Posterior cingulate gyrus (tissue), 11 donors: Measurements from ENCODE around the gene ATP10A.

ENCODE experiments used
- DNase-seq, 10 donors: peaks; one replicate each; pipeline versions ENCODE4 v3.0.0 to v3.0.0-alpha.2; 2020 to 2021; ENCODE audit warnings: mixed read lengths in 3 of 10
- intact Hi-C: fragments of 100-400 bp; cut with DNase I; formaldehyde crosslinking; loops from one replicate; pipeline ENCODE4 v1.15.1; 2023

The ATP10A gene

GRCh38 chr15:25830844-25831451 lies 32.2 kb downstream of the ATP10A start:
- peak in 1 of 10 donors; percentile 17 for DNase-seq
- intact Hi-C loops, result no loop called here

GRCh38 chr15:25829073-25829472 lies 34.1 kb downstream of the ATP10A start:
- intact Hi-C loops, result loop anchor here (2.0 kb wide), 1 partner anchor 36 kb away; no protein-coding TSS in a partner anchor
- DNase-seq, result no peak

- intact Hi-C loops, result no loop called here
Observed at GRCh38 chr15:25825207-25825606, 37.9 kb downstream of the ATP10A start.

GRCh38 chr15:25824618-25825017 lies 38.5 kb downstream of the ATP10A start:
- intact Hi-C loops, result no loop called here
- DNase-seq, result no peak

More at GRCh38 chr15:25825207-25825606, 37.9 kb downstream of the ATP10A start:
- DNase-seq, result no peak

GRCh38 chr15:25812845-25813244 lies 50.3 kb downstream of the ATP10A start:
- DNase-seq, result no peak
- intact Hi-C loops, result no loop called here

- no peak for DNase-seq
Observed at GRCh38 chr15:25812073-25812472, 51.1 kb downstream of the ATP10A start.

GRCh38 chr15:25811481-25811906 lies 51.6 kb downstream of the ATP10A start:
- intact Hi-C loops, result no loop called here
- DNase-seq, result no peak

More at GRCh38 chr15:25812073-25812472, 51.1 kb downstream of the ATP10A start:
- intact Hi-C loops, result no loop called here

GRCh38 chr15:25810631-25811091 lies 52.5 kb downstream of the ATP10A start:
- intact Hi-C loops, result no loop called here
- DNase-seq, result no peak

- intact Hi-C loops, result no loop called here
- no peak for DNase-seq
Observed at GRCh38 chr15:25810154-25810553, 53.0 kb downstream of the ATP10A start.

DNA sequence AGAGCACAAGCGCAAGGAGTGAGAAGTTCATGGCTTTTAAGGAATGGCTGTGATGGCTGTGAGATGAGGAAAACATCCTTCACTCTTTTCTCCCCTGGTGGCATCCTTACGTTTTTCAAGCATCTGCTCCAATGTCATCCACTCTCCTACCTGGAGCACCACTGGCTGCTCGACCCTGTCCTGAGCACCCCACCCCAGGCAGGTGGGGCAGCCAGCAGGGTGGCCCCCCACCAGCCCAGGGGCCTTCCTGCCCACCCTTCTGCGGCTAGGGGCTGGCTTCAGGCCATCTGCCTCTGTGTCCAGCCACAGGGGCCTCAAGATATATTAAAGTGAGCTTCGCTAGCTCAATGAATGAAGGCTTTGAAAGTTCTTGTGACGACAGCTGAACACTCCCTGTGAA lies 56.1 kb downstream of the ATP10A start:
- DNase-seq, result no peak
- intact Hi-C loops, result no loop called here

- intact Hi-C loops, result no loop called here
- DNase-seq, result peak in 4 of 10 donors; percentile 45 to 92 (median 80)
Observed at GRCh38 chr15:25805031-25805430, 58.1 kb downstream of the ATP10A start.

DNA sequence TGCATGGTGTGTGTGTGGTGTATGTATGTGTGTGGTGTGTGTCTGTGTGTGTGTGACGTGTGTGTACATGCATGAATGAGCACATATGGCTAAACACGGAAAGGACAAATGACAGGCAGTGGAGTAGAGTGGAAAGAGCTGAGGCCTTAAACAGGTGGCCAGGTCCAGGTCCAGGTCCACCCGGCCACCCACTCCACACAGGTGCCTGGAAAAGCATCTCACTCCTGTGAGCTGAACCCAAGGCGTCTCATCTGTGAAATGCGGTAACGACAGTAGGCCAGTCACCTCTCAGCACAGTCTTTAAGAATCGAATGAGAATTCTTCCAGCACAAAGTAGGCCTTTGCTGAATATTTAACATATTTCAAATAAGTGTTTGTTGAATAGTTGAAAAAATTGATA lies 58.7 kb downstream of the ATP10A start:
- DNase-seq, result peak in 1 of 10 donors; percentile 57
- intact Hi-C loops, result no loop called here

DNA sequence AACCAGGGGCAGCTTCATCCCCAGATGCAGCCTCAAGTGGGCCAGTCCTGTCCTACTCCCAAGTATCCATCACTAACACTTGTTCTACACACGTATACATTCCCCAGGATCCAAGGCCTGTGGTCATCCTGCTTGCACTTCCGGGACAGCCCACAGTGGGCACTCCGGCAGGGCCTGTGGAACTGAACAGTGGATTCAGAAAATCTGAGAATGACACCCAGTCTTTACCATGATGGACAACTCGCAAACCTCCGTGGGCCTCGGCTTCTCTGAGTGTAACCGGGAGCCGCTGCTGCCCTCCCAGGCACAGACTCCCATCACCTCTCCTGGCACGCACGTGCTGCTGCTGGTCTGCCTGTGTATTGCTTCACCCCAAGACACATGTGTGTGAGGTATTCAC lies 59.6 kb downstream of the ATP10A start:
- intact Hi-C loops, result no loop called here
- peak in 1 of 10 donors; percentile 50 for DNase-seq

GRCh38 chr15:25803036-25803435 lies 60.1 kb downstream of the ATP10A start:
- peak in 1 of 10 donors; percentile 22 for DNase-seq
- intact Hi-C loops, result no loop called here

GRCh38 chr15:25802285-25802830 lies 60.8 kb downstream of the ATP10A start:
- DNase-seq, result peak in 1 of 10 donors; percentile 61
- intact Hi-C loops, result no loop called here

DNA sequence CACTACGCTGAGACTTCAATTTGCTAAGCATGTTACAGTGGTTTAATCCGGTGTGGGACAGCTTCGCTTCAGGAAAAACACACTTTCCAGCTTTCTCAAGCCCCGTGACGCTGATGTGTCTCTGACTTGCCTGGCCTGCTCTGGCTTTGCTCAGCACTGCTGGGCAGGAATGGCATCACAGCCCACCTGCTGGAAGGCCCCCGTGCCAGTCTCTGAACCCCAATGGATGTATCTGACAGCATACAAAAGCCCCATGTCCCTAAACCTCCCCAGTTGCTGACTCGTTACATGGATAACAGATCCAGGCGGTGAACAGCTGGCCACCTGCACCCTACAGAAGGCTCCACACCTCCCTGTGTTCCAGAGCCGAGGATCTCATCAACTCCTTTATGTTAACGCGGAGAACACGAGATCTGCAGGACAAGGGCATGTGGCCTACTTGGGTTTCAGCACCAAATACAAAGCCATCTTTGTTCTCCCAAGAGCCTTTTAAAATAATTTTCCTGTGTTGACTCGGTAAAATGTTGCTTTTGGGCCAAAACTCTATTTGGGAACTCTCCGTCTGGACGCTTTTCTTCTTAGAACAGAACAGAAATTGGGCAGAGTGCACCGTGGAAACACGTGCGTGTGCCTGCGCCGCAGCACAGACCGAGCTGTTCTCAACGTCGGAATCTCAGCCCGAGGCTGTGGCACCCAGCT lies 61.4 kb downstream of the ATP10A start:
- intact Hi-C loops, result no loop called here
- DNase-seq, result peak in 2 of 10 donors; percentile 34 to 59

GRCh38 chr15:25800761-25801515 lies 62.2 kb downstream of the ATP10A start:
- peak in 1 of 10 donors; percentile 68 for DNase-seq
- intact Hi-C loops, result no loop called here

GRCh38 chr15:25799906-25800700 lies 63.0 kb downstream of the ATP10A start:
- intact Hi-C loops, result no loop called here
- peak in 1 of 10 donors; percentile 46 for DNase-seq

DNA sequence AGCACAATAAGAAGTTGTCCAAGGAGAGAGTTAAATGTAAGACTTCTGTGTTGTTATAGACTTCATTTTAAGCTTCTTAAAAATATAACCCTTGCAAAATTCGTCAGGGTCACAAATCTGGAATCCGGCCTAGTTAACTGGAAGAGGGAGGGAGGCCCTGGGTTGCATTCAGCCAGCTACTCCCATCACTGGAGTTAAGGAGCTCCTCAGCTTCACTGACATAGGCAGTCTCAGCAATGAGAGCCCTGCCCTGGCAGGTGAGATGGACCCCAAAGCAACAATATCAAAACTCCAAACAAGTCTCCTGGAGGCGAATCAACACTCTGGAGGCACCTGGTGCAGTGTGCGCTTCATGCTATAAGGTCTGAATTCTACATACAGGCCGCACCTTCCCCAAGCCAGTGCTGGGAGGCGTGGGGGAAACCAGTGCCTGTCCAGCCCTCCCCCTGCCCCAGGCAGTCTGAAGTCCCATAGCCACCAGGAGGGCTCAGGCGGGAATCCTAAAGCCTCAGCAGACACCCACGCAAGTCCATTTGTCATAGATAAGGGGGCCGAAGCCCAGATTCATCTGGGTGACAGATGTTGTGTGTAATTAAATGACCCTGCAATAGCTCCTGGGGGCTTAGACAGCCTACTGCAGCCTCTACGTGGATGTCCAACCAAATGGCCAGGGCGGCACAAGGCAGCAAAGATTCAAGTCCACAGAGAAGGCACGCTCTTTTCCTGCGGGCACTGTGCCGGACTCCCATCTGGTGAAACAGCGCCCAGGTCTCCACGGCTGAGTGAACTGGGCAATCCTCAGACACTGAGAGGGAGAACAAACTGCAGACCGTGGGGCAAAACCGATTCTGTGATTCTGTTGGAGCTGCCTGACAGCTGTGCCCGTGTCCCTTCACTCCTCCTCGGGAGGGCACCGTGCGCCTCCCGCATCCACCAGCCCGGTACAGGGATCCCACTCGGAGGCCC lies 64.9 kb downstream of the ATP10A start:
- intact Hi-C loops, result no loop called here
- DNase-seq, result peak in 2 of 10 donors; percentile 63 to 75
